OCI-LY3 (cell line): Measurements from ENCODE around the gene TMEM42.

Experiments used
- H2AFZ ChIP-seq: fragments of 200-600, 300-600 bp; shearing (Covaris generic); 2 replicates; pipeline ENCODE4 v1.6.0; 2014; ENCODE audit warnings: antibody characterized with exemption, low read depth, low read length
- H3K27ac ChIP-seq: fragments of 200-600, 300-600 bp; sonication (generic); 2 replicates; pipeline ENCODE4 v1.5.1; 2014; ENCODE audit warnings: mild to moderate bottlenecking, low read length, moderate library complexity, mixed read lengths
- H3K27me3 ChIP-seq: fragments of 200-600, 300-600 bp; sonication (generic); 2 replicates; pipeline ENCODE4 v1.6.1; 2014; ENCODE audit warnings: low read depth, low read length, mixed read lengths
- H3K36me3 ChIP-seq: fragments of 200-600, 300-600 bp; sonication (generic); replicated peaks from 2 replicates; pipeline ENCODE3; 2014; ENCODE audit warnings: low read depth, low read length, mixed read lengths
- H3K4me1 ChIP-seq: fragments of 300-600, 200-600 bp; sonication (generic); 2 replicates; pipeline ENCODE4 v1.6.1; 2014; ENCODE audit warnings: low read length, mixed read lengths
- H3K4me2 ChIP-seq: fragments of 200-600, 300-600 bp; sonication (generic); 2 replicates; pipeline ENCODE4 v1.6.1; 2014; ENCODE audit warnings: low read length, mixed read lengths
- H3K4me3 ChIP-seq: fragments of 300-600, 200-600 bp; sonication (generic); 2 replicates; pipeline ENCODE4 v1.5.1; 2014; ENCODE audit warnings: antibody characterized with exemption, mild to moderate bottlenecking, low read length, moderate library complexity
- H3K79me2 ChIP-seq: fragments of 300-600, 200-600 bp; shearing (Covaris generic); 2 replicates; pipeline ENCODE4 v1.6.1; 2014; ENCODE audit warnings: mild to moderate bottlenecking, low read length, mixed read lengths
- H3K9ac ChIP-seq: fragments of 300-600, 200-600 bp; shearing (Covaris generic); 2 replicates; pipeline ENCODE4 v1.6.0; 2014; ENCODE audit warnings: mild to moderate bottlenecking, low read length, moderate library complexity
- H3K9me3 ChIP-seq: fragments of 200-600, 300-600 bp; shearing (Covaris generic); 2 replicates; pipeline ENCODE4 v1.6.1; 2014; ENCODE audit warnings: low read length, mixed read lengths; ENCODE audit not compliant: insufficient read depth
- H4K20me1 ChIP-seq: fragments of 200-600, 300-600 bp; sonication (generic); 2 replicates; pipeline ENCODE4 v1.6.1; 2016; ENCODE audit warnings: low read length, mixed read lengths; ENCODE audit not compliant: insufficient read depth
- CTCF ChIP-seq: fragments of 200-600, 300-600 bp; sonication (generic); IDR thresholded peaks from 2 replicates; pipeline ENCODE4 v1.5.1; 2014; ENCODE audit warnings: antibody characterized with exemption, low read length, low read depth
- EZH2phosphoT487 ChIP-seq: fragments of 200-600 bp; shearing (Covaris generic); IDR thresholded peaks from 2 replicates; pipeline ENCODE4 v1.6.1; 2018; ENCODE audit warnings: antibody characterized with exemption, mixed run types, low read depth

The TMEM42 gene

DNA sequence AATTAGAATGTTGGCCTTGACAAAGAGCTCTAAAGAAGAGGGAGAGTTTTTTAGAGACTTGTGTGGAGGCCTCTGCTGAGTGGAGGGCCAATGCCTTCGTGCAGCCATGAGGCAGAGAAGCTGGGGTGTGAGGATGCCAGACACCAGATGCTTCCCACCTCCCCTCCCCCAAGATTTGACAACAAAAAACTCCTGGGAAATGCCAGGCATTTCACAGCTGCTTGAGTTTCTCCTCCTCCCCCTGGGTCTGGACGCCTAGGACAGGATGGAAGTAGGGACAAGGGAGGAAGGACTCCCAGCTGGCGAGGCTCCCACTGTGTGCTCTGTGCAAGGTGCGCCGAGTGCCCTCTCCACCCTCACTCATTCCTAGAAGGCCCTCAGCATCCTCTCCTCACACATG, 32.8 kb downstream of the TMEM42 start:
- no peak for TF ChIP-seq CTCF
- TF ChIP-seq EZH2phosphoT487 = no peak
- Histone ChIP-seq H3K4me2 (no peak overlapping the region), H3K9ac (no peak overlapping the region), H3K27ac (no peak overlapping the region), H3K79me2 (no peaks in the 10 kb centered on the region), H3K9me3 (no peaks in the 10 kb centered on the region), H3K27me3 (no peaks in the 10 kb centered on the region), H4K20me1 (no peaks in the 10 kb centered on the region), H2AFZ (no peak overlapping the region), H3K36me3 (no peaks in the 10 kb centered on the region), H3K4me3 (no peak overlapping the region), H3K4me1 (peaks cover 22% of the 10 kb centered on the region)

DNA sequence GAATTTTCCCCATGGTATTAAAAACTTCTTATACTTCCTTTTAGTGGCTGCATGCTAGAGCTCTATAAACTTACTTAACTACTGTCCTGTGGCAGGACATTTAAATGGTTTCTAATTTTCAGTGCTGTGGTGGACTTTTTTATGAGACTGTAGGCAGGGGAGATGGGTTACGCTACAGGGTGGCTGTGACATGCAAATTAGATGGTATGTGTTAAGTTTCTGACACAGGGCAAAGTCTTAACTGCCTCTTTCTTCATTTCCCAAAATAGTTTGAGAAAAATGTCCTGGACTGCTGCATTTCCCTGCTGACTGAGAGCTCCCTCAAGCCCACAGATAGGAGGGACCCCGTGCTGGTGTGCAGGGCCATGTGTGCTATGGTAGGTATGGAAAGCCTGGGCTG, 34.7 kb downstream of the TMEM42 start:
- H3K4me3 ChIP-seq = no peak overlapping the region

GRCh38 chr3:44899683-44900367, 38.1 kb downstream of the TMEM42 start:
- Histone ChIP-seq H3K9ac (no peak overlapping the region), H3K4me1 (peaks cover 5% of the 10 kb centered on the region), H3K27me3 (0 out of 2 replicates have a peak, but pooled peaks cover 3% of the 10 kb centered on the region), H4K20me1 (no peaks in the 10 kb centered on the region), H3K9me3 (no peaks in the 10 kb centered on the region), H2AFZ (no peak overlapping the region), H3K27ac (no peak overlapping the region), H3K4me3 (no peak overlapping the region), H3K36me3 (no peaks in the 10 kb centered on the region), H3K79me2 (no peaks in the 10 kb centered on the region), H3K4me2 (no peak overlapping the region)
- TF ChIP-seq EZH2phosphoT487 (no peak), CTCF (no peak)

More for the DNA sequence above, 34.7 kb downstream of the TMEM42 start:
- Histone ChIP-seq H3K79me2 (no peaks in the 10 kb centered on the region), H3K9ac (no peak overlapping the region), H3K27me3 (0 out of 2 replicates have a peak, but pooled peaks cover 3% of the 10 kb centered on the region), H3K4me1 (peaks cover 5% of the 10 kb centered on the region), H3K36me3 (no peaks in the 10 kb centered on the region), H3K27ac (no peak overlapping the region), H3K4me2 (peak overlapping the region; percentile 23), H3K9me3 (no peaks in the 10 kb centered on the region), H4K20me1 (no peaks in the 10 kb centered on the region), H2AFZ (no peak overlapping the region; the same call in 1 of the 2 replicates)
- no peak for TF ChIP-seq EZH2phosphoT487
- TF ChIP-seq CTCF = no peak

GRCh38 chr3:44902628-44903027, 40.9 kb downstream of the TMEM42 start:
- H4K20me1 ChIP-seq = no peaks in the 10 kb centered on the region
- peaks cover 8% of the 10 kb centered on the region; the same call in 1 of the 2 replicates for H3K27me3 ChIP-seq
- no peaks in the 10 kb centered on the region for H3K79me2 ChIP-seq
- H3K4me2 ChIP-seq = no peak overlapping the region
- H3K36me3 ChIP-seq = no peaks in the 10 kb centered on the region
- peaks cover 4% of the 10 kb centered on the region; the same call in 1 of the 2 replicates for H3K4me1 ChIP-seq
- no peaks in the 10 kb centered on the region for H3K9me3 ChIP-seq
- no peak for TF ChIP-seq CTCF
- TF ChIP-seq EZH2phosphoT487 = no peak
- H3K27ac ChIP-seq = no peak overlapping the region
- no peak overlapping the region for H3K4me3 ChIP-seq
- H3K9ac ChIP-seq = no peak overlapping the region
- no peak overlapping the region for H2AFZ ChIP-seq
